ENCODE results near the gene ACVR2A. TPM values are rescaled to one million over a fixed set of nuclear protein-coding genes. Genes with fewer than 3 reads are reported as not detected.

ACVR2A gene
- total RNA-seq, 1 experiment from 2014 or later: 8.2 TPM

DNA sequence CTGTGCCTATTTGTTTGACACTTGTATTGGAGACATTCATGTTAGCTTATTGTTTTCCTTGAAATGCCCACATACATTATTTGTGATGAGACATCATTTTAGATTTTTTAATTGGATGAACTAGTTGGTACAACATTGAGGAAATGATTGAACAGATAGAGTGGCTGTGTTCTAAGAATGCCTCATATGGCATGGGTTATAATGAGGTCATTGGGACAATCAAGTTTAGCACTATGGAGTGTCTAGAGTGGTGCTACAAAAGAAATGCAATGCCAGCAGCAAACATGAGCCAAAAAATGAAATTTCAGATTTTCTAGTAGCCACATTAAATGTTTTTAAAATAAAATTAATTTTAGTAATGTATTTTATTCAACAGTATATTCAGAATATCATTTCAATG, 28.1 kb downstream of the ACVR2A start:
- in situ Hi-C loops (cut with HindIII; ENCODE audit: low pct_unique_long_range_greater_than_20kb, low sequenced_read_pairs) (no loop called here), intact Hi-C loops (cut with micrococcal nuclease; ENCODE audit: unreplicated experiment) (no loop called here)
- Histone ChIP-seq H3K4me3 (ENCODE audit: low read depth in 2 of 2, low read length in 2 of 2) (no peak overlapping the region), H3K4me1 (ENCODE audit: control insufficient read depth, insufficient read depth, low read length) (no peaks in the 10 kb centered on the region), H3K27me3 (ENCODE audit: control insufficient read depth, insufficient read depth, low read length) (no peaks in the 10 kb centered on the region), H3K9me3 (ENCODE audit: control insufficient read depth, insufficient read depth, low read depth, low read length) (no peaks in the 10 kb centered on the region), H3K36me3 (ENCODE audit: control insufficient read depth, insufficient read depth, low read length) (no peaks in the 10 kb centered on the region), H3K27ac (ENCODE audit: low read length) (no peak overlapping the region)
- no TSS peak for BruUV-seq (replicated peaks)
- ATAC-seq (no peak), DNase-seq (ENCODE audit: low read depth, low spot score) (no peak)
- ChIA-PET CTCF (no interaction called here), POLR2A (no interaction called here)
- TF ChIP-seq, protein P1, sequence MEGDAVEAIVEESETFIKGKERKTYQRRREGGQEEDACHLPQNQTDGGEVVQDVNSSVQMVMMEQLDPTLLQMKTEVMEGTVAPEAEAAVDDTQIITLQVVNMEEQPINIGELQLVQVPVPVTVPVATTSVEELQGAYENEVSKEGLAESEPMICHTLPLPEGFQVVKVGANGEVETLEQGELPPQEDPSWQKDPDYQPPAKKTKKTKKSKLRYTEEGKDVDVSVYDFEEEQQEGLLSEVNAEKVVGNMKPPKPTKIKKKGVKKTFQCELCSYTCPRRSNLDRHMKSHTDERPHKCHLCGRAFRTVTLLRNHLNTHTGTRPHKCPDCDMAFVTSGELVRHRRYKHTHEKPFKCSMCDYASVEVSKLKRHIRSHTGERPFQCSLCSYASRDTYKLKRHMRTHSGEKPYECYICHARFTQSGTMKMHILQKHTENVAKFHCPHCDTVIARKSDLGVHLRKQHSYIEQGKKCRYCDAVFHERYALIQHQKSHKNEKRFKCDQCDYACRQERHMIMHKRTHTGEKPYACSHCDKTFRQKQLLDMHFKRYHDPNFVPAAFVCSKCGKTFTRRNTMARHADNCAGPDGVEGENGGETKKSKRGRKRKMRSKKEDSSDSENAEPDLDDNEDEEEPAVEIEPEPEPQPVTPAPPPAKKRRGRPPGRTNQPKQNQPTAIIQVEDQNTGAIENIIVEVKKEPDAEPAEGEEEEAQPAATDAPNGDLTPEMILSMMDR (IDR thresholded peaks at IDR 0.05): no peak
- TF ChIP-seq SIN3A (IDR thresholded peaks at IDR 0.05; ENCODE audit: borderline replicate concordance, insufficient read depth, low read depth, low read length): no peak
- no peak for TF ChIP-seq TCF7L2 (IDR thresholded peaks at IDR 0.05; ENCODE audit: low read depth, low read length)
- TF ChIP-seq POLR2AphosphoS5 (IDR thresholded peaks at IDR 0.05; ENCODE audit: low read depth, low read length): no peak
- TF ChIP-seq, protein P2, sequence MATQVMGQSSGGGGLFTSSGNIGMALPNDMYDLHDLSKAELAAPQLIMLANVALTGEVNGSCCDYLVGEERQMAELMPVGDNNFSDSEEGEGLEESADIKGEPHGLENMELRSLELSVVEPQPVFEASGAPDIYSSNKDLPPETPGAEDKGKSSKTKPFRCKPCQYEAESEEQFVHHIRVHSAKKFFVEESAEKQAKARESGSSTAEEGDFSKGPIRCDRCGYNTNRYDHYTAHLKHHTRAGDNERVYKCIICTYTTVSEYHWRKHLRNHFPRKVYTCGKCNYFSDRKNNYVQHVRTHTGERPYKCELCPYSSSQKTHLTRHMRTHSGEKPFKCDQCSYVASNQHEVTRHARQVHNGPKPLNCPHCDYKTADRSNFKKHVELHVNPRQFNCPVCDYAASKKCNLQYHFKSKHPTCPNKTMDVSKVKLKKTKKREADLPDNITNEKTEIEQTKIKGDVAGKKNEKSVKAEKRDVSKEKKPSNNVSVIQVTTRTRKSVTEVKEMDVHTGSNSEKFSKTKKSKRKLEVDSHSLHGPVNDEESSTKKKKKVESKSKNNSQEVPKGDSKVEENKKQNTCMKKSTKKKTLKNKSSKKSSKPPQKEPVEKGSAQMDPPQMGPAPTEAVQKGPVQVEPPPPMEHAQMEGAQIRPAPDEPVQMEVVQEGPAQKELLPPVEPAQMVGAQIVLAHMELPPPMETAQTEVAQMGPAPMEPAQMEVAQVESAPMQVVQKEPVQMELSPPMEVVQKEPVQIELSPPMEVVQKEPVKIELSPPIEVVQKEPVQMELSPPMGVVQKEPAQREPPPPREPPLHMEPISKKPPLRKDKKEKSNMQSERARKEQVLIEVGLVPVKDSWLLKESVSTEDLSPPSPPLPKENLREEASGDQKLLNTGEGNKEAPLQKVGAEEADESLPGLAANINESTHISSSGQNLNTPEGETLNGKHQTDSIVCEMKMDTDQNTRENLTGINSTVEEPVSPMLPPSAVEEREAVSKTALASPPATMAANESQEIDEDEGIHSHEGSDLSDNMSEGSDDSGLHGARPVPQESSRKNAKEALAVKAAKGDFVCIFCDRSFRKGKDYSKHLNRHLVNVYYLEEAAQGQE (IDR thresholded peaks at IDR 0.05; ENCODE audit: insufficient read depth in 1 of 2, low read depth in 2 of 2, low read length in 1 of 2): no peak

DNA sequence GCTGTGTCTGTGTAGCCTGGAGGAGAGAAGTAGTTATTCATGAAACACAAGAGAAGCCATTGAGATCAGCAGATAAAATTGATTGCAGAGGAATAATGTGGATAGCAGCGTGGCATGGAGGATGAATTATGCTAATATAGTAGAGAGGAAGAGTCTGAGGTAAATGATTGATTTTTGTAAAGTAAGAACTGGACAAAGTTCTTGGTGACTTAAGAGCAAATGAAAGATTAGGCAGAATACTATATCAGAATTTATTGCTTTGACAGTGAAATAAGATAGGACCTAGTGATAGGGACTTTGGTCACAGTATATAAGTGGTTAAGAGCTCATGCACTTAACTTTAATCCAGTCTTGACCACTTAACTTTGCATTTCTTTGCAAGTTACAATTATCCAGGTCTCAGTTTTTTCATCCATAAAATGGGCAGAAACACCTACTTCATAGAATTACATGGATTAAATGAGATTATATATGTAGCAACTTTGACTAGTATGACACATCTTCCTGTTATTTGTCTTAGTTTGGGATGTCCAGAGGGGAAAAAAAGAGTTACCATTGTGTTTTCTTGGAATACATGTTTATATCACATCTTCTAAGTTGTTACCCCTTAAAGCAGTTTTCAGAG, 29.1 kb downstream of the ACVR2A start:
- intact Hi-C loops (cut with micrococcal nuclease; ENCODE audit: unreplicated experiment): no loop called here
- no peak for DNase-seq (ENCODE audit: low read depth, low spot score)
- BruUV-seq (replicated peaks): no TSS peak
- CTCF ChIA-PET: no interaction called here
- H3K36me3 ChIP-seq (ENCODE audit: control insufficient read depth, insufficient read depth, low read length): no peaks in the 10 kb centered on the region
- TF ChIP-seq POLR2AphosphoS5 (IDR thresholded peaks at IDR 0.05; ENCODE audit: low read depth, low read length) (no peak), TCF7L2 (IDR thresholded peaks at IDR 0.05; ENCODE audit: low read depth, low read length) (no peak), SIN3A (IDR thresholded peaks at IDR 0.05; ENCODE audit: borderline replicate concordance, insufficient read depth, low read depth, low read length) (no peak)
- TF ChIP-seq, protein P2 (IDR thresholded peaks at IDR 0.05; ENCODE audit: insufficient read depth in 1 of 2, low read depth in 2 of 2, low read length in 1 of 2): no peak
- TF ChIP-seq, protein P1 (IDR thresholded peaks at IDR 0.05): no peak
- no peaks in the 10 kb centered on the region for H3K27me3 ChIP-seq (ENCODE audit: control insufficient read depth, insufficient read depth, low read length)
- in situ Hi-C loops (cut with HindIII; ENCODE audit: low pct_unique_long_range_greater_than_20kb, low sequenced_read_pairs): no loop called here
- no peaks in the 10 kb centered on the region for H3K4me1 ChIP-seq (ENCODE audit: control insufficient read depth, insufficient read depth, low read length)
- H3K27ac ChIP-seq (ENCODE audit: low read length): no peak overlapping the region
- no peaks in the 10 kb centered on the region for H3K9me3 ChIP-seq (ENCODE audit: control insufficient read depth, insufficient read depth, low read depth, low read length)
- H3K4me3 ChIP-seq (ENCODE audit: low read depth in 2 of 2, low read length in 2 of 2): no peak overlapping the region
- POLR2A ChIA-PET: no interaction called here
- no peak for ATAC-seq
